GM12878 (cell line): Measurements from ENCODE around the gene SAP25. TPM values are rescaled to one million over a fixed set of nuclear protein-coding genes. Genes with fewer than 3 reads are reported as not detected.

Experiments used
- ATAC-seq: fragments of 200-7000 bp; cut with Tn5 transposase; 3 replicates; pipeline ENCODE4 v1.9.1; 2020; ENCODE audit warnings: mild to moderate bottlenecking, moderate library complexity
- BruUV-seq: library from RNA; stranded (reverse); fragments of 400-500 nt; replicated peaks from 2 replicates; lab custom pipeline; 2021; lab: Mats Ljungman, UMichigan
- CTCF ChIA-PET: fragments of 300-600 bp; sonication (Branson Sonifier 250); formaldehyde crosslinking; extraction: SDS; loops from one replicate; lab custom pipeline; 2021; ENCODE audit warnings: inconsistent platforms; lab: Yijun Ruan, JAX
- POLR2A ChIA-PET: fragments of 350-600 bp; formaldehyde crosslinking; extraction: SDS; loops from one replicate; lab custom pipeline; 2021; ENCODE audit warnings: inconsistent platforms; lab: Charles Lee
- RAD21 ChIA-PET: fragments of 300-600 bp; sonication (Branson Sonifier 250); formaldehyde crosslinking; loops from one replicate; lab custom pipeline; 2023; ENCODE audit warnings: antibody characterized with exemption; ENCODE audit not compliant: unreplicated experiment; lab: Charles Lee
- SMC1A ChIA-PET: fragments of 300-600 bp; sonication (Branson Sonifier 250); formaldehyde crosslinking; loops from one replicate; lab custom pipeline; 2023; ENCODE audit not compliant: unreplicated experiment, uncharacterized antibody; lab: Charles Lee
- DNase-seq: peaks from one replicate; pipeline ENCODE4 v3.0.0-alpha.2; 2011; ENCODE audit warnings: low read depth, low spot score
- FAIRE-seq: peaks from 3 replicates; lab custom pipeline; 2011; peaks lifted over from hg19 to GRCh38; lab: Jason Lieb, UNC
- H2AFZ ChIP-seq: 2 replicates; pipeline ENCODE4 v1.6.0; 2011; ENCODE audit warnings: low read depth, low read length, control low read depth; ENCODE audit not compliant: control insufficient read depth
- H3K27ac ChIP-seq: 2 replicates; pipeline ENCODE4 v1.5.1; 2011; ENCODE audit warnings: control low read depth; ENCODE audit not compliant: control insufficient read depth, insufficient read depth
- H3K27me3 ChIP-seq, 2 experiments: replicated peaks in 1 of 2; 2 replicates each; pipeline versions ENCODE4 v1.6.0 to v1.6.1; 2011; ENCODE audit warnings: low read length in 1 of 2; ENCODE audit not compliant: control insufficient read depth in 2 of 2, insufficient read depth in 2 of 2
- H3K36me3 ChIP-seq, 2 experiments: 2 replicates each; pipeline ENCODE4 v1.5.1; 2011; ENCODE audit warnings: low read length in 1 of 2; ENCODE audit not compliant: control insufficient read depth in 2 of 2, insufficient read depth in 2 of 2
- H3K4me1 ChIP-seq: 2 replicates; pipeline ENCODE4 v1.6.1; 2011; ENCODE audit warnings: mild to moderate bottlenecking, low read length, moderate library complexity, mixed read lengths; ENCODE audit not compliant: control insufficient read depth, insufficient read depth
- H3K4me2 ChIP-seq: 2 replicates; pipeline ENCODE4 v1.6.0; 2011; ENCODE audit warnings: control low read depth; ENCODE audit not compliant: control insufficient read depth, insufficient read depth
- H3K4me3 ChIP-seq: fragments of 200-600 bp; sonication (generic); 2 replicates; pipeline ENCODE4 v1.5.1; 2016
- H3K79me2 ChIP-seq: 2 replicates; pipeline ENCODE4 v1.6.0; 2011; ENCODE audit warnings: low read length; ENCODE audit not compliant: control insufficient read depth, insufficient read depth
- H3K9ac ChIP-seq: 2 replicates; pipeline ENCODE4 v1.8.0; 2011; ENCODE audit warnings: low read length, control low read depth, mixed read lengths; ENCODE audit not compliant: control insufficient read depth, insufficient read depth
- H3K9me3 ChIP-seq: replicated peaks from 3 replicates; pipeline ENCODE4 v1.5.1; 2011; ENCODE audit warnings: mild to moderate bottlenecking, low read length; ENCODE audit not compliant: control insufficient read depth, insufficient read depth
- H4K20me1 ChIP-seq: 2 replicates; pipeline ENCODE4 v1.6.0; 2011; ENCODE audit not compliant: control insufficient read depth, insufficient read depth
- FOXK2 ChIP-seq: fragments of 450-650 bp; IDR thresholded peaks from 2 replicates; pipeline ENCODE4 v1.6.1; 2017; ENCODE audit warnings: mild to moderate bottlenecking, moderate library complexity
- GATAD2B ChIP-seq: fragments of 450-650 bp; conservative IDR thresholded peaks from 2 replicates; pipeline ENCODE4 v1.6.1; 2017; ENCODE audit warnings: low read depth, mild to moderate bottlenecking, moderate library complexity
- NBN ChIP-seq: fragments of 450-650 bp; IDR thresholded peaks from 2 replicates; pipeline ENCODE4 v1.6.1; 2016
- NFYB ChIP-seq: IDR thresholded peaks from 2 replicates; pipeline ENCODE4 v1.6.1; 2011; ENCODE audit warnings: low read depth, mild to moderate bottlenecking, low read length, improper control_type of control experiment, moderate library complexity; ENCODE audit not compliant: insufficient read depth
- ZNF207 ChIP-seq: fragments of 450-650 bp; IDR thresholded peaks from 2 replicates; pipeline ENCODE4 v1.6.1; 2014; ENCODE audit warnings: antibody characterized with exemption, mild to moderate bottlenecking, borderline replicate concordance
- ZNF217 ChIP-seq: fragments of 450-650 bp; IDR thresholded peaks from 2 replicates; pipeline ENCODE4 v1.6.1; 2017; ENCODE audit warnings: antibody characterized with exemption, mild to moderate bottlenecking
- ZZZ3 ChIP-seq: IDR thresholded peaks from 2 replicates; pipeline ENCODE4 v1.6.1; 2011; ENCODE audit warnings: low read depth; ENCODE audit not compliant: control insufficient read depth, insufficient read length
- WGBS: methylation state at CpG from one replicate; pipeline ENCODE4 v1.1.6; 2016; ENCODE audit warnings: low lambda C conversion rate; ENCODE audit not compliant: insufficient replicate concordance, insufficient coverage; ENCODE audit errors: missing lambda C conversion rate; 5-methylcytosine and 5-hydroxymethylcytosine counted together
- in situ Hi-C: fragments of 300-500 bp; cut with MboI; formaldehyde crosslinking; loops from 9 replicates; pipeline ENCODE4 v1.14.3; 2018; ENCODE audit warnings: mixed read lengths
- intact Hi-C: fragments of 100-400 bp; cut with micrococcal nuclease; formaldehyde crosslinking; loops from one replicate; pipeline ENCODE4 v1.14.2; 2022; ENCODE audit not compliant: unreplicated experiment
- polyA plus RNA-seq, 11 experiments: library from polyadenylated mRNA; depleted of rRNA in 4 of 11; unstranded in 6 of 11; stranded (reverse) in 5 of 11; fragments of >200 nt; fragmentation: Nextera tagmentation in 4 of 11; fragmentation: Illumina TruSeq in 1 of 11; extraction: Ambion mirVana in 4 of 11; extraction: Trizol in 1 of 11; gene quantifications; 1 replicate in 1 of 11; 2 replicates in 10 of 11; pipeline versions ENCODE4 v1.2.1 to v1.2.3, GENCODE V29; 2011 to 2016; ENCODE audit warnings: inconsistent platforms in 2 of 11, missing spikeins in 2 of 11, low read depth in 1 of 11
- total RNA-seq, 4 experiments: library from RNA; depleted of rRNA in 3 of 4; stranded (reverse); fragments of >200 nt in 3 of 4; fragmentation: Illumina TruSeq in 1 of 4; extraction: Trizol in 1 of 4; gene quantifications; 2 replicates each; pipeline versions ENCODE4 v1.2.1 to v1.2.3, GENCODE V29; 2013 to 2021
- TF ChIP-seq, protein P1 (sequence below): fragments of 450-650 bp; IDR thresholded peaks from 2 replicates; pipeline ENCODE4 v1.6.1; 2018; ENCODE audit warnings: mild to moderate bottlenecking, low read depth, moderate library complexity; ENCODE audit not compliant: partially characterized antibody
- TF ChIP-seq, protein P2 (sequence below): fragments of 150-350 bp; IDR thresholded peaks from 2 replicates; pipeline ENCODE4 v1.6.1; 2014; ENCODE audit warnings: mild to moderate bottlenecking, low read depth, low read length
- TF ChIP-seq, protein P3 (sequence below): IDR thresholded peaks from 2 replicates; pipeline ENCODE4 v1.6.1; 2012; ENCODE audit warnings: mild to moderate bottlenecking, low read depth, low read length
- TF ChIP-seq, protein P4 (sequence below): fragments of 450-650 bp; IDR thresholded peaks from 2 replicates; pipeline ENCODE4 v1.6.1; 2017; ENCODE audit warnings: mild to moderate bottlenecking, moderate library complexity

The SAP25 gene
- total and polyA plus RNA-seq, 10 of the 15 experiments (the other 5 are each of a cell fraction or from before 2014, with no cell fraction given) = 0.14 to 8.6 (median 1.1) TPM

DNA sequence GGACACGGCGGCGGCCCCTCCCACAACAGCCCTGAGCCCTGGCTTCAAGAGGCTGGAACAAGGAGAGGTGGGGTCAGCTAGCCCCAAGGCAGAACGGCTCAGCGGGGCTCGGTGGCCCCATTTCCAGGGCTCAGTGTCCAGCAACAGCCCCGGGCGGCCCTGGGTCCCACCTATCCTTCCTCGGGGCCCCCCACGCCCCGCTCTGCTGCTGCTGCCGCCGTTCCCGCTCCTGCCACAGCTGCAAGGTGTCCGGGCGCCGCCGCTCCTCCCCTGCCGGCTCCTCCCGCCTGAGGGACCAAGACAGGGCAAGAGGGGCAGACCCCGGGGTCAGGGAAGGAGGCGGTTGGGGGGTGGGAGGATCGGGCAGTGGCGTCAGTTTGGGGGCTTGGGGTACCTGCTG is 3.4 kb upstream of the SAP25 start:
- DNase-seq (no peak), ATAC-seq (no peak), FAIRE-seq (no peak)
- intact Hi-C loops (no loop called here), in situ Hi-C loops (no loop called here)
- no peak overlapping the region for H3K4me3 ChIP-seq
- ChIA-PET CTCF (interaction anchor here (1.2 to 1.8 kb wide), 2 partner anchors 12 to 14 kb away, joined by 3 to 7 read pairs; no protein-coding TSS in a partner anchor), POLR2A (no interaction called here), SMC1A (no interaction called here), RAD21 (no interaction called here)
- H3K9me3 ChIP-seq = no peaks in the 10 kb centered on the region
- no peak overlapping the region for H3K9ac ChIP-seq
- H3K4me1 ChIP-seq = no peaks in the 10 kb centered on the region
- H3K4me2 ChIP-seq = no peak overlapping the region
- no peaks in the 10 kb centered on the region for H4K20me1 ChIP-seq
- H2AFZ ChIP-seq = no peak overlapping the region
- H3K36me3 ChIP-seq = peaks cover 11 to 20% of the 10 kb centered on the region in 2 experiments
- H3K27ac ChIP-seq = no peak overlapping the region
- no TSS peak for BruUV-seq
- H3K79me2 ChIP-seq = no peaks in the 10 kb centered on the region
- no peaks in the 10 kb centered on the region for H3K27me3 ChIP-seq
- 99% methylated on average over 10 of the region's 24 CpGs for WGBS
- TF ChIP-seq NFYB = no peak
- TF ChIP-seq, protein P1, sequence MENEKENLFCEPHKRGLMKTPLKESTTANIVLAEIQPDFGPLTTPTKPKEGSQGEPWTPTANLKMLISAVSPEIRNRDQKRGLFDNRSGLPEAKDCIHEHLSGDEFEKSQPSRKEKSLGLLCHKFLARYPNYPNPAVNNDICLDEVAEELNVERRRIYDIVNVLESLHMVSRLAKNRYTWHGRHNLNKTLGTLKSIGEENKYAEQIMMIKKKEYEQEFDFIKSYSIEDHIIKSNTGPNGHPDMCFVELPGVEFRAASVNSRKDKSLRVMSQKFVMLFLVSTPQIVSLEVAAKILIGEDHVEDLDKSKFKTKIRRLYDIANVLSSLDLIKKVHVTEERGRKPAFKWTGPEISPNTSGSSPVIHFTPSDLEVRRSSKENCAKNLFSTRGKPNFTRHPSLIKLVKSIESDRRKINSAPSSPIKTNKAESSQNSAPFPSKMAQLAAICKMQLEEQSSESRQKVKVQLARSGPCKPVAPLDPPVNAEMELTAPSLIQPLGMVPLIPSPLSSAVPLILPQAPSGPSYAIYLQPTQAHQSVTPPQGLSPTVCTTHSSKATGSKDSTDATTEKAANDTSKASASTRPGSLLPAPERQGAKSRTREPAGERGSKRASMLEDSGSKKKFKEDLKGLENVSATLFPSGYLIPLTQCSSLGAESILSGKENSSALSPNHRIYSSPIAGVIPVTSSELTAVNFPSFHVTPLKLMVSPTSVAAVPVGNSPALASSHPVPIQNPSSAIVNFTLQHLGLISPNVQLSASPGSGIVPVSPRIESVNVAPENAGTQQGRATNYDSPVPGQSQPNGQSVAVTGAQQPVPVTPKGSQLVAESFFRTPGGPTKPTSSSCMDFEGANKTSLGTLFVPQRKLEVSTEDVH = no peak
- no peak for TF ChIP-seq ZZZ3
- TF ChIP-seq ZNF217 = no peak
- TF ChIP-seq, protein P2, sequence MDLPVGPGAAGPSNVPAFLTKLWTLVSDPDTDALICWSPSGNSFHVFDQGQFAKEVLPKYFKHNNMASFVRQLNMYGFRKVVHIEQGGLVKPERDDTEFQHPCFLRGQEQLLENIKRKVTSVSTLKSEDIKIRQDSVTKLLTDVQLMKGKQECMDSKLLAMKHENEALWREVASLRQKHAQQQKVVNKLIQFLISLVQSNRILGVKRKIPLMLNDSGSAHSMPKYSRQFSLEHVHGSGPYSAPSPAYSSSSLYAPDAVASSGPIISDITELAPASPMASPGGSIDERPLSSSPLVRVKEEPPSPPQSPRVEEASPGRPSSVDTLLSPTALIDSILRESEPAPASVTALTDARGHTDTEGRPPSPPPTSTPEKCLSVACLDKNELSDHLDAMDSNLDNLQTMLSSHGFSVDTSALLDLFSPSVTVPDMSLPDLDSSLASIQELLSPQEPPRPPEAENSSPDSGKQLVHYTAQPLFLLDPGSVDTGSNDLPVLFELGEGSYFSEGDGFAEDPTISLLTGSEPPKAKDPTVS = no peak
- no peak for TF ChIP-seq ZNF207
- TF ChIP-seq FOXK2 = no peak
- TF ChIP-seq NBN = no peak
- no peak for TF ChIP-seq GATAD2B
- TF ChIP-seq, protein P3, sequence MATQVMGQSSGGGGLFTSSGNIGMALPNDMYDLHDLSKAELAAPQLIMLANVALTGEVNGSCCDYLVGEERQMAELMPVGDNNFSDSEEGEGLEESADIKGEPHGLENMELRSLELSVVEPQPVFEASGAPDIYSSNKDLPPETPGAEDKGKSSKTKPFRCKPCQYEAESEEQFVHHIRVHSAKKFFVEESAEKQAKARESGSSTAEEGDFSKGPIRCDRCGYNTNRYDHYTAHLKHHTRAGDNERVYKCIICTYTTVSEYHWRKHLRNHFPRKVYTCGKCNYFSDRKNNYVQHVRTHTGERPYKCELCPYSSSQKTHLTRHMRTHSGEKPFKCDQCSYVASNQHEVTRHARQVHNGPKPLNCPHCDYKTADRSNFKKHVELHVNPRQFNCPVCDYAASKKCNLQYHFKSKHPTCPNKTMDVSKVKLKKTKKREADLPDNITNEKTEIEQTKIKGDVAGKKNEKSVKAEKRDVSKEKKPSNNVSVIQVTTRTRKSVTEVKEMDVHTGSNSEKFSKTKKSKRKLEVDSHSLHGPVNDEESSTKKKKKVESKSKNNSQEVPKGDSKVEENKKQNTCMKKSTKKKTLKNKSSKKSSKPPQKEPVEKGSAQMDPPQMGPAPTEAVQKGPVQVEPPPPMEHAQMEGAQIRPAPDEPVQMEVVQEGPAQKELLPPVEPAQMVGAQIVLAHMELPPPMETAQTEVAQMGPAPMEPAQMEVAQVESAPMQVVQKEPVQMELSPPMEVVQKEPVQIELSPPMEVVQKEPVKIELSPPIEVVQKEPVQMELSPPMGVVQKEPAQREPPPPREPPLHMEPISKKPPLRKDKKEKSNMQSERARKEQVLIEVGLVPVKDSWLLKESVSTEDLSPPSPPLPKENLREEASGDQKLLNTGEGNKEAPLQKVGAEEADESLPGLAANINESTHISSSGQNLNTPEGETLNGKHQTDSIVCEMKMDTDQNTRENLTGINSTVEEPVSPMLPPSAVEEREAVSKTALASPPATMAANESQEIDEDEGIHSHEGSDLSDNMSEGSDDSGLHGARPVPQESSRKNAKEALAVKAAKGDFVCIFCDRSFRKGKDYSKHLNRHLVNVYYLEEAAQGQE = no peak
- TF ChIP-seq, protein P4, sequence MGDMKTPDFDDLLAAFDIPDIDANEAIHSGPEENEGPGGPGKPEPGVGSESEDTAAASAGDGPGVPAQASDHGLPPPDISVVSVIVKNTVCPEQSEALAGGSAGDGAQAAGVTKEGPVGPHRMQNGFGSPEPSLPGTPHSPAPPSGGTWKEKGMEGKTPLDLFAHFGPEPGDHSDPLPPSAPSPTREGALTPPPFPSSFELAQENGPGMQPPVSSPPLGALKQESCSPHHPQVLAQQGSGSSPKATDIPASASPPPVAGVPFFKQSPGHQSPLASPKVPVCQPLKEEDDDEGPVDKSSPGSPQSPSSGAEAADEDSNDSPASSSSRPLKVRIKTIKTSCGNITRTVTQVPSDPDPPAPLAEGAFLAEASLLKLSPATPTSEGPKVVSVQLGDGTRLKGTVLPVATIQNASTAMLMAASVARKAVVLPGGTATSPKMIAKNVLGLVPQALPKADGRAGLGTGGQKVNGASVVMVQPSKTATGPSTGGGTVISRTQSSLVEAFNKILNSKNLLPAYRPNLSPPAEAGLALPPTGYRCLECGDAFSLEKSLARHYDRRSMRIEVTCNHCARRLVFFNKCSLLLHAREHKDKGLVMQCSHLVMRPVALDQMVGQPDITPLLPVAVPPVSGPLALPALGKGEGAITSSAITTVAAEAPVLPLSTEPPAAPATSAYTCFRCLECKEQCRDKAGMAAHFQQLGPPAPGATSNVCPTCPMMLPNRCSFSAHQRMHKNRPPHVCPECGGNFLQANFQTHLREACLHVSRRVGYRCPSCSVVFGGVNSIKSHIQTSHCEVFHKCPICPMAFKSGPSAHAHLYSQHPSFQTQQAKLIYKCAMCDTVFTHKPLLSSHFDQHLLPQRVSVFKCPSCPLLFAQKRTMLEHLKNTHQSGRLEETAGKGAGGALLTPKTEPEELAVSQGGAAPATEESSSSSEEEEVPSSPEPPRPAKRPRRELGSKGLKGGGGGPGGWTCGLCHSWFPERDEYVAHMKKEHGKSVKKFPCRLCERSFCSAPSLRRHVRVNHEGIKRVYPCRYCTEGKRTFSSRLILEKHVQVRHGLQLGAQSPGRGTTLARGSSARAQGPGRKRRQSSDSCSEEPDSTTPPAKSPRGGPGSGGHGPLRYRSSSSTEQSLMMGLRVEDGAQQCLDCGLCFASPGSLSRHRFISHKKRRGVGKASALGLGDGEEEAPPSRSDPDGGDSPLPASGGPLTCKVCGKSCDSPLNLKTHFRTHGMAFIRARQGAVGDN = no peak
